Cardiac muscle cell (in vitro differentiated cells and primary cell): ENCODE measurements around the gene FUT3. TPM values are rescaled to one million over a fixed set of nuclear protein-coding genes. Genes with fewer than 3 reads are reported as not detected.
"Not testable (repeated sequence)": the region's sequence is repeated elsewhere in the genome, so short reads cannot be mapped to it uniquely, and the experiment has no call there.

Experiments
- DNase-seq, 2 donors: peaks; one replicate each; pipeline versions ENCODE4 v3.0.0 to v3.0.0-alpha.2; 2010 to 2017; ENCODE audit warnings: low read depth in 1 of 2, low spot score in 1 of 2
- H3K27ac ChIP-seq: fragments of 200-600 bp; sonication (generic); 2 replicates; pipeline ENCODE4 v1.5.1; 2016
- H3K27me3 ChIP-seq: fragments of 200-600 bp; sonication (generic); 2 replicates; pipeline ENCODE4 v1.6.0; 2016; ENCODE audit warnings: control low read depth
- H3K36me3 ChIP-seq: fragments of 200-600 bp; sonication (generic); 2 replicates; pipeline ENCODE4 v1.5.1; 2016; ENCODE audit warnings: control low read depth
- H3K4me1 ChIP-seq: fragments of 200-600 bp; sonication (generic); 2 replicates; pipeline ENCODE4 v1.8.1; 2017; ENCODE audit warnings: low read depth, mild to moderate bottlenecking, mixed run types
- H3K4me3 ChIP-seq: fragments of 200-600 bp; sonication (generic); 2 replicates; pipeline ENCODE4 v1.5.1; 2016; ENCODE audit warnings: mild to moderate bottlenecking
- H3K9me3 ChIP-seq: fragments of 200-600 bp; sonication (generic); 2 replicates; pipeline ENCODE4 v1.5.1; 2017; ENCODE audit warnings: low read depth, mild to moderate bottlenecking, control low read depth
- CTCF ChIP-seq: IDR thresholded peaks from 2 replicates; pipeline ENCODE4 v1.5.1; 2012; ENCODE audit warnings: low read depth, mild to moderate bottlenecking, low read length
- polyA plus RNA-seq: library from polyadenylated mRNA; unstranded; fragments of >200 nt; fragmentation: Nextera tagmentation; extraction: Ambion mirVana; gene quantifications from 2 replicates; pipeline ENCODE4 v1.2.1, GENCODE V29; 2016
- total RNA-seq: library from RNA; depleted of rRNA; stranded (reverse); fragments of >200 nt; gene quantifications from 2 replicates; pipeline ENCODE4 v1.2.3, GENCODE V29; 2016

The FUT3 gene
- total and polyA plus RNA-seq, 2 experiments from 2014 or later = 3.8 TPM; not detected in 1

- no peak for TF ChIP-seq CTCF
- no peaks in the 10 kb centered on the region for H3K27me3 ChIP-seq
- no peaks in the 10 kb centered on the region for H3K36me3 ChIP-seq
- H3K4me3 ChIP-seq = no peak overlapping the region
- DNase-seq = peak in 1 of 2 donors; percentile 79
- no peaks in the 10 kb centered on the region for H3K9me3 ChIP-seq
- no peaks in the 10 kb centered on the region for H3K4me1 ChIP-seq
- no peak overlapping the region for H3K27ac ChIP-seq
Measured at GRCh38 chr19:5850743-5851293, 431 bp downstream of the FUT3 start.

GRCh38 chr19:5850189-5850588 is 1.1 kb downstream of the FUT3 start:
- TF ChIP-seq CTCF = no peak
- Histone ChIP-seq H3K27ac (no peak overlapping the region), H3K4me3 (no peak overlapping the region), H3K9me3 (no peaks in the 10 kb centered on the region), H3K4me1 (no peaks in the 10 kb centered on the region), H3K36me3 (no peaks in the 10 kb centered on the region), H3K27me3 (no peaks in the 10 kb centered on the region)
- DNase-seq = no peak

- not testable (repeated sequence) for H3K36me3 ChIP-seq, H3K9me3 ChIP-seq, H3K4me3 ChIP-seq, H3K27ac ChIP-seq, DNase-seq, H3K4me1 ChIP-seq, H3K27me3 ChIP-seq
Measured at GRCh38 chr19:5848621-5849020, 2.6 kb downstream of the FUT3 start.

GRCh38 chr19:5847846-5848245 is 3.4 kb downstream of the FUT3 start:
- H3K4me1 ChIP-seq, H3K4me3 ChIP-seq, H3K9me3 ChIP-seq, DNase-seq, H3K27me3 ChIP-seq, H3K27ac ChIP-seq, H3K36me3 ChIP-seq: not testable (repeated sequence)

GRCh38 chr19:5844456-5845433 is 6.5 kb downstream of the FUT3 start:
- no peaks in the 10 kb centered on the region for H3K4me1 ChIP-seq
- DNase-seq = no peak
- TF ChIP-seq CTCF = no peak
- H3K36me3 ChIP-seq = no peaks in the 10 kb centered on the region
- H3K4me3 ChIP-seq = no peak overlapping the region
- H3K9me3 ChIP-seq = no peaks in the 10 kb centered on the region
- no peaks in the 10 kb centered on the region for H3K27me3 ChIP-seq
- no peak overlapping the region for H3K27ac ChIP-seq

- Histone ChIP-seq H3K27ac (no peak overlapping the region), H3K9me3 (no peaks in the 10 kb centered on the region), H3K4me3 (no peak overlapping the region), H3K27me3 (no peaks in the 10 kb centered on the region), H3K36me3 (no peaks in the 10 kb centered on the region), H3K4me1 (no peaks in the 10 kb centered on the region)
- DNase-seq = no peak
- no peak for TF ChIP-seq CTCF
Measured at GRCh38 chr19:5843295-5843927, 7.8 kb downstream of the FUT3 start.

GRCh38 chr19:5841735-5842111 is 9.5 kb downstream of the FUT3 start:
- H3K36me3 ChIP-seq, H3K4me1 ChIP-seq, H3K9me3 ChIP-seq, DNase-seq, H3K27me3 ChIP-seq, H3K27ac ChIP-seq, H3K4me3 ChIP-seq: not testable (repeated sequence)
